GM21786 (cell line): ENCODE results near the gene MARCO.

Experiments used
- ATAC-seq: cut with Tn5 transposase; IDR thresholded peaks from one replicate; pipeline ENCODE4 v1.9.1; 2021; ENCODE audit not compliant: unreplicated experiment

The MARCO gene

DNA sequence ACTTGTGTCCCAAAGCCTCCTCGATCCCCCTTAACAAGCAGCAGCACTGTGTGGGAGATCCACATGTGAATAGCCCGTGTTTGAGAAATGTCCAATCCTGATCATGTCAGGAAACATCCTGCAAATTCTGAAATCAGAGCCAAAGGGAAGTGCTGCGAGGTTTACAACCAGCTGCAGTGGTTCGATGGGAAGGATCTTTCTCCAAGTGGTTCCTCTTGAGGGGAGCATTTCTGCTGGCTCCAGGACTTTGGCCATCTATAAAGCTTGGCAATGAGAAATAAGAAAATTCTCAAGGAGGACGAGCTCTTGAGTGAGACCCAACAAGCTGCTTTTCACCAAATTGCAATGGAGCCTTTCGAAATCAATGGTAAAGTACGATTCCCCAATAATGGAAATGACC lies at the start of gene MARCO:
Gene MARCO, plus strand, starts transcription at position 164 of the 400 bp plus-strand sequence. Its CDS starts 107 bp downstream, at position 271.
- ATAC-seq = no peak

DNA sequence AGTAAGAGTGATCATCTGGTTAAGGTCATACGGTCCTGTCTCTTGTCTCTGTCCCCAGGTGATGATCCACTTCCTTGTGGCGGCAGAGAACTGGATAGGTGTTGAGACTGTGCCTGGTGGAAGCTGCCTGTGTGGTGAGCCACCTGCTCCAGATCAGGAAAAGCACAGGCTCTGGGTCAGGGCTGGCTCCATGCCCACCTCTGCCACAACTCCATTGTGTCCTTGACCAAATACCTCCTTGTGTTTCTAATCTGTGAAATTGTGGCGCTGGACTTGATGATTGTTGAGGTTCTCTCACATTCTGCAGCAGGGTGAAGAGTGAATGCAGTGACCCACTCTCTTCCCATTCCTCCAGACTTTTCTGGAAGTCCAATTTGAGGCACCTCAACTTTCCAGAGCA lies 48.9 kb upstream of the MARCO start:
- no peak for ATAC-seq

DNA sequence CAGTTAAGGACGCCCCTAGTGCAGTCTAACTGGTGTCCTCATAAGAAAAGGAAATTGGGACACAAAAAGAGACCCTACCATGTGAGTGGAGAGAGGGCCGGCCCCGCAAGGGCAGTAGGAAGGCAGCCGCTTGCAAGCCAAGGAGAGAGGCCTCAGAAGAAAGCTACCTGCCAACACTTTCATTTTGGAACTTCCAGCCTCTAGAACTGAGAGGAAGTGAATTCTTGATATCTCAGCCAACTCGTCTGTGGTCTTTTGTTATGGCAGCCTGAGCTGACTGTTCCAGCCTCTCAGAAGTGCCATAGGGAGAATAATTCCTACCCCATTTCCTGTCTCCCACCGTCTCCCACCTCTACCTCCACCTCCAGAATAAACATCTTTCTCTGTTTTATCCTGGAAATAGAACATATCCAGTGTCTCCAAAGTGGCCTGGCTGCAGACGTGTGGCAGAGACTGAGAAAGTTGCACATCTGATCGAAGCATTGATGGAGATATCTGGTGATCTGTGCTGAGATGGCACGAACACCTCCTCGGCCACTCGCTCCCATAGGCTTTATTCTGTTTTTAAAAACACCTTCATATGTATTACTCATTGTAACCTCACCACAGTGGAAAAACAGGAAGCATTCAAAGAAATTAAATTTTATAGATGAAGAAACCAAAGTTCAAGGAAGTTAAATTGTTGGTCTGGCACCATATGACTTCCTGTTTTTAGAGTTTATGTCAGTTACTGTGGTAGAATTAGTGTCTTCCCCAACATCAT lies 39.5 kb upstream of the MARCO start:
- no peak for ATAC-seq

- ATAC-seq = no peak
Measured at GRCh38 chr2:118903029-118903351, 39.0 kb upstream of the MARCO start.

DNA sequence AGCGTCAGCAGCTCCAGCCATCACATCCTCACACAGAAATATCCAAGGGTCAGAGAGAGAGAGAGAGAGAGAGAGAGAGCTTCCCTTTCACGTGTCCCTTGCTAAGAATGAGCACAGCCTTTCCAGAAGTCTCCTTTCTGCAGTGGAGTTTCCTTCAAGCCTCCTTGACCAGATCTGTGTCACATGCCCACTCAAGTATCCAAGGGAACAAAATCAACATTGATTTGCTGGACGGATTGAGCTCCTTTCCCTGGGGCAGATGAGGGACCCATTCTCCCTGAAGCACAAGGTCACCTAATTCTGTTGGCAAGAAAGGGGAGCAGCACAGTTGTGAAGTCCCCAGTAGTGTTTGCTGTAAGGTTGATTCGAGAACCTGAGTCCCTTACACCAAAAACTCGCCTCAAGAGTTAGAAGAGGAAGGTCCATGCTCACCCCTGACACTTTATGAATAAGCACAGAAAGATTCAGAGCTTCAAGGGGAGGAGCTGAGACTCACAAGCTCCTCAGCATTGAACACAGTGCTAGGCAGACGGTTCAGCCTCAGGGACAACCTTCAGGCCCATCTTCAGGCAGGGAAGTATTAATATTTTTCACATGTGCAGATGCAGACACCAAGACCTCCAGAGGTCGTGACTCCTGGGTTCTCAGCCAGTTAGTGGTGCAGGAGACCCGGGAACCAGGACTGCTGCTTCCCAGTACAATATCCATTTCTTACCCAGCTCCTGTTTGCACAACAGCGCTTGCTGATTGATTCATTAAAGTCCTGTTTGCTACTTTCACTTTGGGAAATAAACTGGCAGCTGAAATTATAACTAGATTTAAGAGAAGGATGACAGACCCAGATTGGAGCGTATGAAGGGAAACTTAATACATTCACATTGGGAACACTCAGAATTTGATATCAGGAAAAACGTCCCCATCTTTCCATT lies 38.2 kb upstream of the MARCO start:
- ATAC-seq = no peak

DNA sequence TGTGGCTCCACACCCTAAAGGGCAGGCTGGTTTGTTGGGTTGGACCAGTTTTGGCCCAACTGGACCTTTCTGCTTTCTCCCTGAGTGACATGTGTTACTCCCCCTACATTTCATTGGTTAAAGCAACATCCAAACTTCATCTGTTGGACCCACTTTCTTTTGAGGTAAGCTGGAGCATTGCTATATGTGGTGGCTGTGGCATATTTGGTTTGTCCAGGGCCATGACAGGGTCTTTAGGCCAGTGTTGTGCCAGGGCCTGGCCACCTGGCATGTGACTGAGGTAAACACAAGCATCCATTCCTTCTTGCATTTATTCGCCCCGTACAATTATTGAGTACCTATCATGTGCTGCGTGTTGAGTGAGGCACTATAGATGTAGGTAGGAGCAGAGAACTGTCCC lies 36.8 kb upstream of the MARCO start:
- ATAC-seq = no peak

DNA sequence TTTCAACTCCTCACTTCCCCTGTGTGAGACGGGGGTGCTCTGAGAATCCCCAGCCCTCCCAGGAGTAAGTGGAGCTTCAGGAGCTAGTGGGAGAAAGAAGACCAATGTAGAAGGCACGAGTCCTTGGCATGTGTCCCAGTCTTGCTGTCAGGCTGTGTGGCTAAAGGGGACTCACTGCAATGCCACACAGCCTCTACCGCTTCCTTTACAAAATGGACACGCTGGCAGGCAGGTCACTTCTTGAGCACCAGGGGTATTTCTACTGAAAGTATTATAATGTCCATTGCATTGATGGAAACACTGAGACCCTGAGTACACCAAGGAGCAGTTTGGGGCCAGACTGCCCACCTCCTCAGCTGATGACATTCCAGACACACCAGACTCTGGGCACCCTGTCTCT lies 35.8 kb upstream of the MARCO start:
- ATAC-seq = no peak

DNA sequence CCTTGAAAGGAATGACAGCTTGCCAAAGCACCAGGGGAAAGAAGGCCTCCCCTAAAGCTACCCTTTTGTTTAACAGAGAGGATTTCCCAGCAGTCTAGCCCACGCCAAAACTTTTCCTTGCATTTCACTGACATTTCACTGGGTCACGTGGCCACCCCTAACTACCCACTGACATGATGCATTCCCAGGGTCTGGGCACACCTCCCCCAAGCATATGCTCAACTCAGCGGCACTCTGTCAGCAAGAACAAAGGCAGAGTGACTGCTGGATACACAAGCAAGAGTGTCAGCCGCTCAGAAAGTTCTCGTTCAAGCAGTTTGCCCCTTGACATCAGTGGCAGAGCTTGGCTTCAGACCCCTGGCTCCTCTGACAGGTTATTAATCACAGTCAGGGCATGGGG lies 34.2 kb upstream of the MARCO start:
- ATAC-seq = no peak

DNA sequence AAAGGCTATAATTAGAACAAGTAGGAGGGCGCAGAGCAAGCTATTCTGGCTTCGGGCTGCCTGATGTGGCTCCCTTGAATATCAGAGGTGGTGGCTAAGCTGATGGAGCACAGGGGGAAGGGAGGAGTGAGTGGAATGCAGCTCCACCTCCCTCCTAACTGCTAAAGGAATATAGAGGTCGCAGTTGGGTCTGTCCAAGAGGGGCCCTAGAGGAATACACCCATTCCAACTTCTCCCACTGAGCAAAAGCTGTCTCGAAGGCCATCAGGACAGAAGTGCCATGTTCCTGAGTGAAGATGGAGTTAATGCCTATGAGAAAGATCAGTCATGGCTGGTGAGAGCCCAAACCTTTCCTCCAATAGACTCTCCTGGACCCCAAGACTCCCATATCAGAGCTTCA lies 32.8 kb upstream of the MARCO start:
- ATAC-seq = no peak

- ATAC-seq = no peak
Measured at GRCh38 chr2:118911166-118911856, 30.7 kb upstream of the MARCO start.

GRCh38 chr2:118911936-118912335 lies 30.1 kb upstream of the MARCO start:
- no peak for ATAC-seq

- no peak for ATAC-seq
Measured at GRCh38 chr2:118913131-118913802, 28.7 kb upstream of the MARCO start.

- no peak for ATAC-seq
Measured at GRCh38 chr2:118913803-118914645, 28.0 kb upstream of the MARCO start.

- no peak for ATAC-seq
Measured at GRCh38 chr2:118914721-118915453, 27.1 kb upstream of the MARCO start.

GRCh38 chr2:118918017-118918416 lies 24.0 kb upstream of the MARCO start:
- ATAC-seq = no peak

DNA sequence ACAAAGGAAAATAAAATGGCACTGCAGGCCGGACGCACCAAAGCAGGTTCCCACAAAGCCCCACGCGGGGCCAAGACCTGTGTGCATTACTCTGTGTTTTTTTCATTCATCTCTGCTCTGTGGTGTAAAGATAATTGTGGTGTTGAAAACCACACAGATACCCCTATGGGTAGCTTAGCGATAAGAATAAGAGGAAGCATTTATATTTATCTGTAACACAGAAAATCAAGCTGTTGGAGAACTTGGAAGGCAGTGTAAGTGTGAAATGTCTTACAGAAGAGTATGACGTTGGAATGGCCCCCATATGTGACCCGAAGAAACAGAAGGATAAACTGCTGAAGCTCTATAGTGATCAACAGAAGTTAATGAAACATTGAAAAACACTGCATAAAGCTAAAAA lies 20.3 kb upstream of the MARCO start:
- no peak for ATAC-seq

GRCh38 chr2:118922254-118922653 lies 19.7 kb upstream of the MARCO start:
- no peak for ATAC-seq

- no peak for ATAC-seq
Measured at GRCh38 chr2:118923371-118923770, 18.6 kb upstream of the MARCO start.

DNA sequence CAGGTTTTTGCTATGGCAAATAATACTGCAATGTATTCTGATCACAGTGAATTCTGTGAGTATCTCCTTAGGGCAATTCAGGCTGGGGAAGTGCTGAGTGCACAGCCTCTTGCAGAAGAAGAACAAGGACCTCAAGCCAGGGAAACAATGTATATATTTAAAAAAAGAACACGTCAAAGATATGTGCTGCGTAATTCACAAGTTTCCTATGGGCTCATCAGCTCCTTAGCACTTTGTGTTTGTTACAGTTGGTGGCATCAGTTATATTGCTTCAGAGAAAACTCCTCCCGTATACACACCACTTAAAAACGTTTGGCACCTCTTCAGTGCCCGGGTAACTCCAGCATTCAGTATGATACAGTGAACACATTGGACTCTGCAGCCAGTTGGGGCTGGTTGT lies 16.5 kb upstream of the MARCO start:
- no peak for ATAC-seq

GRCh38 chr2:118925981-118926380 lies 16.0 kb upstream of the MARCO start:
- ATAC-seq = no peak
